GM18502 (cell line): ENCODE measurements around the gene CCDC102A.

Source experiments
- ATAC-seq: cut with Tn5 transposase; IDR thresholded peaks from one replicate; pipeline ENCODE4 v1.9.1; 2021; ENCODE audit warnings: mild to moderate bottlenecking; ENCODE audit not compliant: unreplicated experiment, poor library complexity

The CCDC102A gene

DNA sequence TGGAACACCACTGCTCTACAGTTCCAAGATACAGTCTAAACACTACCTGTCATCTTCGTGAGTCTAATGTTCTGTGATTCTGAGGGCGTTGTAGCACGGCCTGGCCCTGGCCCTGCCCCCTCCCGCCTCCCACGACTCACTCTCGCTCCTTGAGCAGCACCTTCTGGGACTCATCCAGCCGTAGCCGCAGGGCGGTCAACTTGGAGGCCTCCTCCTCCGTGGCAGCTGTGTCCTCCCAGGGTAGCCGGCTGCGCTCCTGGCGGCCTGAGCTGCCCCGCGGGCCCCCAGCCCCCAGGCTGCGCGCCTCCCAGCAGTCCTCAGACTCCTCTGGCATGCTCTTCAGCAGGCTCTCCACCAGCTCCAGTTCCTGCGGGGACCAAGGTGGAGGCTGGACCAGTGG, 10.6 kb downstream of the CCDC102A start:
- no peak for ATAC-seq

DNA sequence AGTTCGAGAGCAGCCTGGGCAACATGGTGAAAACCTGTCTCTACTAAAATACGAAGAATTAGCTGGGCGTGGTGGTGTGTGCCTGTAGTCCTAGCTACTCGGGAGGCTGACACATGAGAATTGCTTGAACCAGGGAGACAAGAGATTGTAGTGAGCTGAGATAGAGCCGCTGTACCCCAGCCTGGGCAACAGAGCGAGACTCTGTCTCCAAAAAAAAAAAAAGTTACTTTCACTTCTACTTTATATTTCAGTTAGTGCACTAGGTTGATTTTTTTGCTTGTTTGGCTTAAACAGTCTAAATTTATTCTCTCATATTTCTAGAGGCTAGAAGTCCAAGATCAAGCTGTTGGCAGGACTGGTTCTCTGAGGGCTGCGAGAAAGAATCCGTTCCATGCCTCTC, 13.4 kb downstream of the CCDC102A start:
- no peak for ATAC-seq

DNA sequence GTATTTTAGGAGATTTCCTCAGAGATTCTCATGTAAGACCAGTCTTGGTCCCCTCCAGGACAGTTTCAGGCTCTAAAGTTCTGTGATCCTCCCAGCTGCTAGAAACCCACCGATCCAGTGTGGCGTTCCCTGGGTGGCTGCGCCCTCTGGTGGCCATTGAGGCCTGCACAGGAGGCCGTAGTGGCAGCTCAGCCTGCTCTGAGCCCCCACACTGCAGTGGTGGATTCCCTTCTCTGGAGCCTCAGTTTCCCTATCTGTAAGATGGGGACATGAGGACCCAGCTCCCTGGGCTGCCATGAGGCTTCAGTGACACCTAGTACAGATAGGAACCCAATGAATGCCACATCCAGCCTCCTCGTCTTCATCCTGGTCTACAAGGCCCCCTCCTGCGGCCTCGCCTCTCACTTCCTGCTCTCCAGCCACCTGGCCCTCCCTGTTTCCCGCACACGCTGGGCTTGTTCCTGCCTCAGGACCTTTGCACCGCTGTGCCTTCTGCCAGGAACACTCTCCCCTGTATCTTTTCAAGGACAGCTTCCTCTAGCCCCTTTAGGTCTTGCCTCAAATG, 16.5 kb downstream of the CCDC102A start:
- ATAC-seq = peak; percentile 50

DNA sequence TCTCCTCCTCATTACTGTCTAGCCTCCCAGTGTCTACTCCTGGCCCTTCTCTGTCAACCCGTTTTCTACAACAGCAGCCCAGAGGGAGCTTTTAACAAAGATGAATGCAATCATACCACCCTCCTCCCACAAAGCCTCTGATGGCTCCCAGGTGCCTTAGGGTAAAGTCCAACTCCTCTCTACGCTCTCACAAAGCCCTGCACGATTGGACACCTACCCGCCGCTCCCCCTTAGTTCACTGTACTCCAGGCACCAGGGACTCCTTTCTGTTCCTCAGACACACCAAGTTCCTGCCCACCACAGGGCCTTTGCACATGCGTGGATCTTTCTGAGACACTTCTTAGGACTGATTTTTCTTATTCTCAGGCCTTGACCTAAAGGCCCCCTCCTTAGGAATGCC, 17.4 kb downstream of the CCDC102A start:
- no peak for ATAC-seq

DNA sequence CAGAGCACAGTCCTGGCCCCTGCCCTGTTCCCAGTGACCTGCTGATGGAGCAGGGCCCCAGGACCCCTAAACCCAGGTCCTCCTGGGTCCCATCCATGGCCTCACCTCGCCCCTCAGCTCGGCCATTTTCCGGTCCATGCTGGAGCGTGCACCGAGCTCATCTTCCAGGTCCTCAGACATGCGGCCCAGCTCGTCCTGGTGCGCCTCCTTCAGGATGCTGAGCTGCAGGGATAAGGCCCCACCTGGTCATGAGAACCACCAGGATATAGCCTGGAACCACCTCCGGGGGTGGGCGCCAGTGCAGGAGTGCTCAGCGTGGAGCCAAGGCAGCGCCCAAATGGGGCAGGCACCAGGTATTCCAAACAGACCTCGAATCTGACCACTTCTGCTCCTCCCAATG, 17.9 kb downstream of the CCDC102A start:
- ATAC-seq = no peak

DNA sequence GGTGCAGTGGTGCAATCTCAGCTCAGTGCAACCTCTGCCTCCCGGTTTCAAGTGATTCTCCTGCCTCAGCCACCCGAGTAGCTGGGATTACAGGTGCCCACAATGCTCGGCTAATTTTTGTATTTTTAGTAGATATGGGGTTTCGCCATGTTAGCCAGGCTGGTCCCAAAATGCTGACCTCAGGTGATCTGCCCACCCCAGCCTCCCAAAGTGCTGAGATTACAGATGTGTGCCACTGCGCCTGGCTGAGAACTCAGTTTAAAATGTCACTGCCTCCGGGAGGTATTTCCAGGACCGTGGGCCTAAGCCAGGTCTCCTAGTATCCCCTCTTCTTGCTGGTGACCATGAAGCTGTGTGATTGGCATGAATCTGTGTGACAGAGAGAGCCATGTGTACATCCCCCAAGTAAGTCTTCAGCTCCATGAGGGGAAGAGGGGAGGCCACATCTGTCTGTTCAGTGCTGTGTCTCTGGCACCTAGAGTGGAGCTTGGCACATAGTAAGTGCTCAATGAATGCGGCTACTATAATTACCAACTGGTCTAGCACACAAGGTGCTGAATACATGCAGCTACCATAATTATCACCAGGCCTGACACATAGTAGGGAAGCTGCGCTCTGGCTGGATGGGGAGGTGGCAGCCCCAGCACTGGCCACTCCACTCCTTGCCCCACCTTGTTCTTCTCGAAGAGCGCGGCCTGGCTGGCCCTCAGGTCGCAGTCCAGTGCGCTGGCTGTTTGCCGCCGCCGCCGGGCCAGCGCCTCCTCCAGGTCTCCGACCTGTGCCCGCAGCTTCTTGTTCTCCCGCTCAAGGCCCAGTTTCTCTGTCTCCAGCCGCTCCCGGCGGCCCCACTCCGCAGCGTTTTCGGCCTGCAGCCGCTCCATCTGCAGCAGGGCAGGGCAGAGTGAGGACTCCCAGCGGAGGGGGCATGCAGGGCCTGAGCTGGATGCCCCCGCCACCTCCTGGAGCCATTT, 18.7 kb downstream of the CCDC102A start:
- no peak for ATAC-seq

DNA sequence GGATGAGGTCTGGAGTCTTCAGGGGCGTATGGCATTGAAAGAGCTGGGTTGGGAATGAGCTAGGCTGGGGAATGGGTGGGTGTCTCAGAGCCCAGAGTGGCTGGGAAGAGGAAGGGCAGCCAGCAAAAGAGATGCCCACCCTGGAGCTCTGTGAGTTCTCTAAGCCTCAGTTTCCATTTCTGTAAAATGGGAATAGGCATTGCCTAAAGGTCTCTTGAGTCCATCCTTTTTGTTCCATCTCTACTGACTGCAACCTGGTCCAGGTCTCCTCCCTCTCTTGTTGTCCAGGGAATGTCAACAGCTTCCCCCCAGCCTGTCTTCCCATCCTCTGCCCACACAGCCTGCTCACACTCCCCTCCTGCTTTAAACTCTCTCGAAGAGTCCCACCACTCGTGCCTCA, 19.6 kb downstream of the CCDC102A start:
- ATAC-seq = no peak

DNA sequence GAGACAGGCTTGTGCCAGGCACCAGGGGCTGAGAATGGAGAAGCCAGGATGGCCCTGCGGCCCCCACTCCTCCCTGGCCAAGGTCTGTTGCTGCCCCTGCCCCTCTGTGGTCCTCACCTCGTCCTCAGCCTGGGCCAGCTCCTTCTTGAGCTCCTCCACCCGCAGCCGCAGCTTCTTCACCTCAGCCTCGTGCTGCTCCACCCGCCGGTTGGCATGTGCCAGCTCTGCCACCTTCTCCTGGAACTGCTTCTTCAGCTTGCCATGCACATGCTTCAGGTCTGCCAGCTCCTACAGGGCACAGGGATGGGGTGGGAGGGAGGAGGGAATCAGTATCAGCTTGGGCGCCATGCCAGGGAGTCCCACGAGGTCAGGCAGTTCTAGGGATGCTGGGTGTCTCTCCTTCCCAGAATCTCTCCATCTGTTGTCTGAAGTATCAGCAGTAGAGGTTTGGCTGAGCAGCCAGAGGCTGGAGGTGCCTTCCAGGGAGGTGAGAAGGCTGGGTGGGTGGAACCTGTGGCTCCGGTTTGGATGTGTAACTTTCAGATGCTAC, 20.1 kb downstream of the CCDC102A start:
- no peak for ATAC-seq

DNA sequence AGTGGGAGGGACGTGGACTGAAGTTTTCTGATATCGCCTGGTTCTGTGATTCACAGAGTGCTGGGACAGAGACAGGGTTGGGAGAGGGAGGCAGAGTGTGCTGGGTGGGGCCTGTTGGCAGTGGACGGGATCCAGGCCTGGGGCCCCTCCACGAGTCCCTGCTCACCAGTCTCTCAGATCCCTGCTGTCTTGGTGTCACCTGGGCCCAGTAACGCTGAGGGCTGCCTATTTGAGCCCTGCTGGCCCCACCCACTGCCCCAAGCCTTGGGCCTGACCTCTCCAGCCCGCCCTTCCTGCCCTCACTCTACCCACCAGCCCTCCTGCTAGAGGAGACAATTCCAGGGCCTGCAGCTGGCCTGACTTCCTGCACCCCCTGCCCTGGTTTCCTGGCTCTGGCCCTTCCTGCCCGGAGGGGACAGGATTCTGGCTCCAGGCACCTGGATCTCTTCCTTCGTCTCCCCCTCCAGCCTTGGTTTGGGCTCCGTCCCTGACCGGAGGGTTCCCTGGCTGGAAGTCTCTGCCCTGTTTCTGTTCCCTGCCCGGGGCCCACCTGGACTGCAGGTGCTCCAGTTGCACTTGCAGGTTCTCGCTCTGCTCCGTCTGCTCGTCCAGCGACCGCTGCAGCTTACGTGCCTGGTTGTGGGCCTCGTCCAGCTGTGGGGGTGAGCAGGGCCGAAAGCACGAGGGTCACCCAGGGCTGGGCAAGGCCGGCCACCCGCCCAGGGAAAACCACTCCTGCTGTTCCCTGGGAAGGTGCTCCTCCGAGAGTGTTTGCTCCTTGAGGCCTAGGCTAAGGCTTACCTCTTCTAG, 21.4 kb downstream of the CCDC102A start:
- ATAC-seq = no peak

DNA sequence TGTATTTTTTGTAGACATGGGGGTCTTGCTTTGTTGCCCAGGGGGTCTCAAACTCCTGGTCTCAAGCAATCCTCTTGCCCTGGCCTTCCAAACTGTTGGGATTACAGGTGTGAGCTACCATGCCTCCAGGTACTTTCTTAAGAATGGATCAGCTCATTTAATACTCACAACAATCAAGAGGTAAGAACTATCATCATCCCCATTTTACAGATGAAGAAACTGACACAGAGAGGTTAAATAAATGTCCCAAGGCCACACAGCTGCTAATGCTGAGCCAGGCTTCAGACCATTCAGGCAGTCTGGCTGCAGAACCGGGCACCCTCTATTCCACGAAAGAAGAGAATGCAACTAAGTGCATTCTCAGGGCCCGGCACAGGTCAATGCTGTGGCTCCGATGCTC, 22.0 kb downstream of the CCDC102A start:
- ATAC-seq = no peak

DNA sequence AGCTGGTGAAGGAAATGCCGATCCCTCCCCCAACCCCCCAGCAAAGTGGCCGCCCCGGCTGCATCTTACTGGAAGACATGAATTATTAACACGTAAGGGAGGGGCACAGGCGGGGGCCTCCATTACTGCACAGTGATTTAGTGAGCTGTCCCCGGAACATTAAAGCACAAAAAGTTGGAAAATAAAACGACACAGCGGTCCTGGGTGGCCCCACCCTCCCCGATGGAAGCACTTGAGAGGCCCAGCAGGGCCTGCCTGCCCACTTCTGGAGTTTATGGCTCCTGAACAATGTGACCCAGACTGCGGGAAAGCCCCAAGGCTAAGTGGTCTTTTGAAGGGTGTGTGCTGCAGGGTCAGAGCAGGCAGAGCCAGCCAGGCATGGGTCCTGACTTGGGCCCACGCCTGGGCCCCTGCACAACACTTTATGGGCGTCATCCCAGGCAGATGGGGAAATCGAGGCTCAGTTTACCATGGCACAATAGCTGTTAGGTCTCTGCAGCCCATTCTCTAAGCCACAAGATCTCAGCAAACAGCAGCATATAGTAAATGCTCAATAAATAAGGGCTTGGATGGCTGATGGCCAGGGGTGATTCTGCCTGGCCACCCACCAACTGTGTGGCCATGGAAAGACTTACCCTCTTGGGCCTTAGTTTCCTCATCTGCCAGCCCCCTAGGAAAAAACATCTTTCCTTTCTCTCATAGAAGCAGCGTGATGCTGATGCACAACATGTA, 22.8 kb downstream of the CCDC102A start:
- ATAC-seq = no peak

DNA sequence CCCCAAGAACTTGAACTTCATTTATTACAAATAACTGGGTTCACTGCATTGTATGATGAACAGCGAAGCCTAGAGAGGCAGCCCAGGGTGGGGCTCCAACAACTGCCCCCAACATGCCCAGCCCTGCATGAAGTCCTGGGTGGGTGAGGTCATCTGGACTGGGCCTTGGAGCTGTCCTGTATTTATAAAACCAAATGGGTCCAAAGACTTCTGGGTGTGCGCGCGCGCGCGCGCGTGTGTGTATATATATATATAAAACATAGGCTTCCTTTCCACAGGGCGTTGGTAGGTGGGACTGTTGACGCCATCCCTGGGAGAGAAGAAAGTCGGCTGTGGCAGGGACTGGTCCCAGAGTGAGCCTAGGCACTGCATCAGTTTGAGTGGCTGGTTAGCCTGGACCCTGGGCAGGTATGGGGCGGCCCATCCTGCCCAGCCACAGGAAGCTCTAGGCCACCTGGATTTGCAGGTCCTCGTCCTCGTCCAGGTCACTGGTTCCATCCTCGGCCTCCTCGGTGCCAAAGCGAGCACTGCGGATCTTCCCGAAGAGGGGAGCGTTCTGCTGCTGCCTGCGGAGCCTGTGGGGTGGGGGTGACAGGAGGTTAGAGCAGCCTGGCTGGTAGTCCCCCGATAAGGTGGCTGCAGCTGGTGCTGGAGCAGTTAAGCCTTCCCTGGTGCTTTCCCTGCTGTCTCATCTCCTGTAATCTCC, 23.9 kb downstream of the CCDC102A start:
- ATAC-seq = no peak

DNA sequence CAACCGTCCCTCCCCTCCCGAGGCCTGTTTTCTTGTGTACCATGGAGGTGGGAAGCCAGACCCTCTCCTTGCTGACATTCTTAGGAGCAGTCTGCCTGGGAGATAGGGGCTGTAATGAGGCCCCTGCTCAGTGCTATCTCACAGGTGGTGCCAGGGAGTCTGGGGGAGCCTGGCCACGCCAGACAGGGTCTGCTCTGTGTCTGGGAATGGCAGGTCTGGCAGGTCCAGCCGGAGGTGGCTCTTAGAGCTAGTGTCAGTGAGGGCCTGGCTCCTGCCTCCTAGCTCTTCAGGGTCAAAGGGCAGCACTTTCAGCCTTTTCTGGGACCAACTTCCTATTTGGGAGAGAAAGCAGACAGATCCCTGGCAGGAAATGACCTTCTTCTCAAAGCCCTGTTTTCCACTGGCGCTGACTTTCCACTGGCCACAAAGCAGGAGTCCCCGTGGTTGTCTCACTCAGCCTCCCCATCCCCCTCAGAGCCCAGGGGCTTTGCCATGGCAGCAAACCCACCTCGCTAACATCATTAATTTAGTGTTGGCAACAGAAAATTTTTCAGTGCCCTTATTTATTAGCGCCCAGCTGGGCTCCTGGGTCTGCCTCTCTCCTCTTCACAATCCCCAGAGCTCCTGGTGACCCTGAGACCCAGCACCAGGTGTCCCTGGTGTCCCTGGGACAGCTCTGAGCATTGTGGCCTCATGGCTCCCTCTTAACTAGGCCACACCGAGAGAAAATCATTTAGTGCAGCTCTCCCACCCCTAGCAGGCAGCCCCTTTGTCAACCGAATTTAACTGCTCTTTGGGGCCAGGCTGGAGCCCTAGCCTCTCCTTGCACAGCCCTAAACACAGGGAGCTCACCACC, 26.1 kb downstream of the CCDC102A start:
- ATAC-seq = no peak

DNA sequence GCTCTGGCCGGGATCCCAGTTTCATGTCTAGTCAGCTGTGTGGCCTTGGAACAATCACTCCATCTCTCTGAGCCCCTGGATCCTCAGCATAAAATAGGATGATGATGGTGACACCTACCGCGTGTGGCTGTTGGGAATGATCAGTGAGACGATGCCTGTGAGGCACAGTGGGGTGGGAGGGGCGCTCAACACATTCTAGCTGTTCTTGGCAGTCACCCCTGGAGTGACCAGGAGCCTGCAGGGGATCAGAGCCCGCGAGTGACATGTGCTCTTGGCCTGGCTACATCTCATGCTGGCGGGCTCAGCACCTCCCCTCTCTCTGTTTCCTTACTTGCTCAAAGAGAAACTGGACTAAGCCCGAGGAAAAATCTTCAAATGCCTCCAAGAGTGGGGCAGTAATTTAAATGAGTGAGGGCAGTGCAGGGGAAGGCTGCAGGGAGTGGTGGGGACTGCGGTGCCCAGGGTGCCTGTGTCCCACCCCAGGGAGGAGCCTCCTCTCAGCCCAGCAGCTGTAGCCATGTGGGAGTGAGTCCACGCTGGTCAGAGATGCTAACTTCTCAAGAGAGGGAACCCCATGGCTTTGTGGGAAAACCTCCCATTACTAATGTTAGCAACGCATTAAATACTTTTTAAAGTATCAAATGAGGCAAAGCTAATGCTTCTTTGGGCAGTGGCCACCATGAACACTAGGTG, 27.0 kb downstream of the CCDC102A start:
- ATAC-seq = no peak

DNA sequence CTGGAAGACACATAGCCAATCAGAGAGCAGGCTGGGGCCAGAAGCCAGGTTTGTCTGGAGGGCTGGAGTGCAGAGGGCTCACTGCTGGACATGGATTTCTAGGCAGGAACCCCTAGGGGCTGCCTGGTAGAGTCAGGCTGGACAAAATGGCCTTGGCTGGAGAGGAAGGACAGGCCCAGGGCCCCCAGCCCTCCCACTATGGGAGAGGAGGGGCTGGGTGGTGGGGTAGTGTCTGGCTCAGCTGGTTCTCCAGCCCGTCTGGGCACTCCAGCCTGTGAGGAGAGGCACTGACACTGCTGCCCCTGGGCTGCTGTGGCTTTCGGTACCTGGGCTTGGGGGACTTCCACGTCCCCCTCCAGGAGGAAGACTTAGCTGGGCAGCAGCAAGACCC, 28.3 kb downstream of the CCDC102A start:
- ATAC-seq = no peak

DNA sequence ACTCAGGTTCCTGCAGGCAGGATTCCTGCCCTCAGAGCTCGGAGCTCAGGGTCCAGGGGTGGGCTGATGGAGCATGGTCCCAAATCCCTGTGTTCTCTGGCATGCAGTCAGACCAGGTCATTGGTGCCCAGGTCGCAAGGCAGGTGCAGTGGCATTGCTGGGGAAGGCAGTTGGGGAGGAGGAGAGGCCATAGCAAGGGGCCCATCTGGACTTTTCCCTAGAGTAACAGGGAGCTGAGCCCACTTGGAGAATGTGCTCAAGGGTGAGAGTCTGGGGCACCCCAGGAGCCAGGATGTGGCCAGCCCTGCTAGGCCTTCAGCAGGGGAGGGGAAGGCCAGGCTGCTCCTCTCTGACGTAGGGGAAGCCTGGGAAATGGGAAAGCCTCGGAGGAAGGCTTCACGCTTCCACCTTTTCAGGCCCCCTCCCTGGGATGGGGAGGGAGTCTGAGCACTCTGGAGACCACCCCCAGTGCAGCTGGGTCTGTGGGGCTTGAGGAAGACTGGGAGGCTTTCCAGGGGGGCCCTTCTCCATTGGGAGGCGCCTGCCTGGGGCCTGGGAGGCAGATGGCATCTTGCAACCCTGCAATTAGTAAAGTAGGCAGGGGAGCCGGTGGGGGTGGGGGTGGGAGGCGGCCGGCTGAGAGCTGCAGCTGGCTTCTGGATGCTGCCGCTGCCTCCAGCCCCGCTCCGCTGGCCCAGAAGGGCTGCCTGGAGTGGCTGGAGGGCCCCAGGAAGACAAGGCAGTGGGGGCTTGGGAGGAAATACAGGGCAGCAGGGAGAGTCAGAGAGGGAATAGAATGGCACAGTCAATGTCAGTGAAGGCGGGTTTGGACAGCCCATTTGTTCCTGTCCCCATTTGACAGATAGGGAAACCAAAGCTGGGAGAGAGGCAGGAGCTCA, 29.0 kb downstream of the CCDC102A start:
- no peak for ATAC-seq

DNA sequence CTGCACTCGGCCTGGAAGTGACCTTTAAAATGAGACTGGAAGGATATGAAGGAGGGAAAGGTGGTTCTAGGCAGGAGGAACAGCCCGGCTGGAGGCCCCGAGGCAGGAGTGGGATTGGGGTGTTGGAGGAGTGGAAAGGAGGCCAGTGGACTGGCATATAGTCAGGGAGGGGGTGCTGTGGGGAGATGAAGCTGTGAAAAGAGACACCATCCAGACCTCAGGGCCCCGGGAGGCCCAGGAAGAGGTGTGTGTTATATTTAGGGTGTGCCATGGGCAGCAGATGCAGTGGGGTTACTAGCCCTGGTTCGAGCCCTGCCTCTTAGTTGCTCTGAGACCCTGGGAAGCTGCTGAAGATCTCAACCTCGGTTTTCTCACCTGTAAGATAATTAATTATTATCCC, 31.2 kb downstream of the CCDC102A start:
- ATAC-seq = no peak
